ENCODE data around the gene APOO.

The APOO gene

GRCh38 chrX:23783589-23784469 is 123.9 kb downstream of the APOO start:
- DNase-seq = no peak

All from inflammatory macrophage (primary cell).